Calu3 (cell line): Measurements from ENCODE around the gene CPEB4. TPM values are rescaled to one million over a fixed set of nuclear protein-coding genes. Genes with fewer than 3 reads are reported as not detected.

Source experiments
- BruUV-seq: library from RNA; stranded (reverse); fragments of 400-500 nt; replicated peaks from 2 replicates; lab custom pipeline; 2021; lab: Mats Ljungman, UMichigan
- CTCF ChIA-PET: fragments of 300-600 bp; sonication (Branson Sonifier 250); formaldehyde crosslinking; loops from one replicate; lab custom pipeline; 2022; ENCODE audit warnings: antibody characterized with exemption; lab: Charles Lee
- DNase-seq: peaks from one replicate; pipeline ENCODE4 v3.0.0; 2022
- H3K27ac Mint-ChIP-seq: one replicate; pipeline ENCODE4 v1.8.0; 2022; ENCODE audit warnings: mixed read lengths; ENCODE audit not compliant: unreplicated experiment
- H3K27me3 Mint-ChIP-seq: one replicate; pipeline ENCODE4 v1.8.0; 2022; ENCODE audit warnings: mixed read lengths; ENCODE audit not compliant: unreplicated experiment
- H3K36me3 Mint-ChIP-seq: one replicate; pipeline ENCODE4 v1.8.0; 2022; ENCODE audit warnings: mild to moderate bottlenecking, moderate library complexity, mixed read lengths; ENCODE audit not compliant: insufficient read depth, unreplicated experiment
- H3K4me1 Mint-ChIP-seq: one replicate; pipeline ENCODE4 v1.8.0; 2022; ENCODE audit warnings: mild to moderate bottlenecking, low read depth, mixed read lengths; ENCODE audit not compliant: unreplicated experiment
- H3K4me3 Mint-ChIP-seq: one replicate; pipeline ENCODE4 v1.8.0; 2022; ENCODE audit warnings: mild to moderate bottlenecking, low read depth, moderate library complexity, mixed read lengths; ENCODE audit not compliant: unreplicated experiment
- H3K9me3 Mint-ChIP-seq: one replicate; pipeline ENCODE4 v1.8.0; 2022; ENCODE audit warnings: low read depth, mixed read lengths; ENCODE audit not compliant: unreplicated experiment
- intact Hi-C: fragments of 100-400 bp; cut with micrococcal nuclease; formaldehyde crosslinking; loops from one replicate; pipeline ENCODE4 v1.10.0; 2022; ENCODE audit not compliant: unreplicated experiment
- total RNA-seq: library from RNA; stranded (reverse); gene quantifications from 2 replicates; pipeline ENCODE4 v1.2.3, GENCODE V29; 2022
- TF ChIP-seq, protein P1 (sequence below): fragments of 200-600 bp; IDR thresholded peaks from one replicate; pipeline ENCODE4 v1.8.0; 2022; ENCODE audit warnings: antibody characterized with exemption; ENCODE audit not compliant: unreplicated experiment

The CPEB4 gene
- total RNA-seq, 1 experiment from 2014 or later: 30.8 TPM

- H3K27ac Mint-ChIP-seq: no peak overlapping the region
- BruUV-seq: no TSS peak
- peaks cover under 1% of the 10 kb centered on the region for H3K36me3 Mint-ChIP-seq
- no peak for DNase-seq
- TF ChIP-seq, protein P1, sequence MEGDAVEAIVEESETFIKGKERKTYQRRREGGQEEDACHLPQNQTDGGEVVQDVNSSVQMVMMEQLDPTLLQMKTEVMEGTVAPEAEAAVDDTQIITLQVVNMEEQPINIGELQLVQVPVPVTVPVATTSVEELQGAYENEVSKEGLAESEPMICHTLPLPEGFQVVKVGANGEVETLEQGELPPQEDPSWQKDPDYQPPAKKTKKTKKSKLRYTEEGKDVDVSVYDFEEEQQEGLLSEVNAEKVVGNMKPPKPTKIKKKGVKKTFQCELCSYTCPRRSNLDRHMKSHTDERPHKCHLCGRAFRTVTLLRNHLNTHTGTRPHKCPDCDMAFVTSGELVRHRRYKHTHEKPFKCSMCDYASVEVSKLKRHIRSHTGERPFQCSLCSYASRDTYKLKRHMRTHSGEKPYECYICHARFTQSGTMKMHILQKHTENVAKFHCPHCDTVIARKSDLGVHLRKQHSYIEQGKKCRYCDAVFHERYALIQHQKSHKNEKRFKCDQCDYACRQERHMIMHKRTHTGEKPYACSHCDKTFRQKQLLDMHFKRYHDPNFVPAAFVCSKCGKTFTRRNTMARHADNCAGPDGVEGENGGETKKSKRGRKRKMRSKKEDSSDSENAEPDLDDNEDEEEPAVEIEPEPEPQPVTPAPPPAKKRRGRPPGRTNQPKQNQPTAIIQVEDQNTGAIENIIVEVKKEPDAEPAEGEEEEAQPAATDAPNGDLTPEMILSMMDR: no peak
- H3K4me1 Mint-ChIP-seq: peaks cover 29% of the 10 kb centered on the region
- peaks cover 3% of the 10 kb centered on the region for H3K9me3 Mint-ChIP-seq
- no peaks in the 10 kb centered on the region for H3K27me3 Mint-ChIP-seq
- CTCF ChIA-PET: no interaction called here
- no peak overlapping the region for H3K4me3 Mint-ChIP-seq
- intact Hi-C loops: no loop called here
These were observed 6.2 kb upstream of the CPEB4 start for GRCh38 chr5:173881811-173882575.

DNA sequence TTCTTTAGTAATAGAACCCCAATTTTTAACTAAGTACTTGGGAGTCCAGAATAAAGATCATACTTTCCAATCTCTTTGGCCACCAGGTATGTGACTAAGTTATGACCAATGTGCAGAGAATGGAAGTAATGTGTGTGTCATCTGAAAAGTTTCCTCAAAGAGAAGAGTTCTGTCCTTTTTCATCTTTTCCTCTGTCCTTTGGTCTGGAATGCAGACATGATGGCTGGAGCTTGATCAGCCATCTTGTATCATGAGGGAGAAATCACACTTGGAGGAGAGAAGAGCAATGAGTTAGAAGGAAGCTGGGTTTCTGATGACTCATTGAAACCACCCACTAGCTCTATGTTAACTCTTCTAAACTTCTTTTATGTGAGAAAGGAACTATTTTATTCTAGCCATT is 5.5 kb upstream of the CPEB4 start:
- Mint-ChIP-seq H3K36me3 (peaks cover 7% of the 10 kb centered on the region), H3K27ac (no peak overlapping the region), H3K4me1 (peaks cover 35% of the 10 kb centered on the region), H3K4me3 (no peak overlapping the region), H3K9me3 (peaks cover 3% of the 10 kb centered on the region), H3K27me3 (no peaks in the 10 kb centered on the region)
- no peak for DNase-seq
- CTCF ChIA-PET: no interaction called here
- no TSS peak for BruUV-seq
- TF ChIP-seq, protein P1: no peak
- intact Hi-C loops: no loop called here

- DNase-seq: no peak
- peaks cover 42% of the 10 kb centered on the region for H3K4me1 Mint-ChIP-seq
- H3K27me3 Mint-ChIP-seq: no peaks in the 10 kb centered on the region
- TF ChIP-seq, protein P1: no peak
- H3K4me3 Mint-ChIP-seq: no peak overlapping the region
- H3K9me3 Mint-ChIP-seq: peaks cover 3% of the 10 kb centered on the region
- CTCF ChIA-PET: no interaction called here
- no peak overlapping the region for H3K27ac Mint-ChIP-seq
- BruUV-seq: no TSS peak
- peaks cover 15% of the 10 kb centered on the region for H3K36me3 Mint-ChIP-seq
- intact Hi-C loops: no loop called here
These were observed 4.7 kb upstream of the CPEB4 start for GRCh38 chr5:173883347-173883924.

GRCh38 chr5:173884402-173885053 is 3.6 kb upstream of the CPEB4 start:
- TF ChIP-seq, protein P1: no peak
- intact Hi-C loops: loop anchor here (2.0 to 5.0 kb wide), 3 partner anchors 62 to 267 kb away; partner anchors contain the start of gene BOD1
- Mint-ChIP-seq H3K4me3 (no peak overlapping the region), H3K4me1 (peaks cover 46% of the 10 kb centered on the region), H3K27me3 (no peaks in the 10 kb centered on the region), H3K27ac (peak overlapping the region; percentile 51), H3K9me3 (peaks cover 3% of the 10 kb centered on the region), H3K36me3 (peaks cover 26% of the 10 kb centered on the region)
- no TSS peak for BruUV-seq
- peak; percentile 57 for DNase-seq
- CTCF ChIA-PET: interaction anchor here (0.7 to 1.3 kb wide), 6 partner anchors 16 to 303 kb away, joined by 3 to 4 read pairs (median 3); no protein-coding TSS in a partner anchor
